Loucy (cell line): ENCODE measurements around the gene NFATC1.

ENCODE experiments used
- EZH2phosphoT487 ChIP-seq: fragments of 200-600 bp; IDR thresholded peaks from 2 replicates; pipeline ENCODE4 v1.6.1; 2018; ENCODE audit warnings: antibody characterized with exemption, mild to moderate bottlenecking, moderate library complexity, borderline replicate concordance
- TF ChIP-seq, protein P1 (sequence below): fragments of 200-600 bp; sonication (generic); conservative IDR thresholded peaks from 2 replicates; pipeline ENCODE4 v1.5.1; 2014; ENCODE audit warnings: mild to moderate bottlenecking, antibody characterized with exemption, low read length

DNA sequence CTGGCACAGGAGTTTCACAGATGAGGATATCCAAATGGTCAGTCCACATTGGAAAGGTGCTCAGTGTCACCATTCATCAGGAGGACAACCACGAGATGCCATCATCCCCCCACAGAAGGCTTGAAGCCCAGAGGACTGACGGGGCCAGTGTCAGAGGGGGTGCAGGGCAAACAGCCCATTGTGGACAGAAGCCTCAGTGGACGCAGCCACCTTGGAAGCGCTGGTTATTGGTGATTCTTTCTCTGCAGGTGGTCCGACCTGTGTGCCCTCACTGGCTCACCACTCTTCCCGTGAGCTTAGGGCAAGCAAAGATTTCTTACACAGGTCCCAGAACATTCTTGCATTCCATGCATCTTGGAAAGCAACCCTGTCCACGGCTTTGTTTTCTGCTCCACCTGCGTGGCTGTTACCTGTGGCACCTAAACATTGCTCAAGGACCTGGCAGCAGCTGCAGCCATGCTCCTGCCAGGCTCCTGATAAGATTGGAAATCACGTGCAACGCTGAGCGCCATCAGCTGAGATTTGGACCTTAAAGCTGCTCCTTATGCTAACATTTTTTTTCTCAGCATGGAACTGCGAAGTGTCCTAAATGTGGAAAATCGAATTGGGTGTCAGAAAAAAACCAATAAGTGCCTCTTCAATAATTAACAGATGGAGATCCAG, 172.9 kb downstream of the NFATC1 start:
- TF ChIP-seq, protein P1, sequence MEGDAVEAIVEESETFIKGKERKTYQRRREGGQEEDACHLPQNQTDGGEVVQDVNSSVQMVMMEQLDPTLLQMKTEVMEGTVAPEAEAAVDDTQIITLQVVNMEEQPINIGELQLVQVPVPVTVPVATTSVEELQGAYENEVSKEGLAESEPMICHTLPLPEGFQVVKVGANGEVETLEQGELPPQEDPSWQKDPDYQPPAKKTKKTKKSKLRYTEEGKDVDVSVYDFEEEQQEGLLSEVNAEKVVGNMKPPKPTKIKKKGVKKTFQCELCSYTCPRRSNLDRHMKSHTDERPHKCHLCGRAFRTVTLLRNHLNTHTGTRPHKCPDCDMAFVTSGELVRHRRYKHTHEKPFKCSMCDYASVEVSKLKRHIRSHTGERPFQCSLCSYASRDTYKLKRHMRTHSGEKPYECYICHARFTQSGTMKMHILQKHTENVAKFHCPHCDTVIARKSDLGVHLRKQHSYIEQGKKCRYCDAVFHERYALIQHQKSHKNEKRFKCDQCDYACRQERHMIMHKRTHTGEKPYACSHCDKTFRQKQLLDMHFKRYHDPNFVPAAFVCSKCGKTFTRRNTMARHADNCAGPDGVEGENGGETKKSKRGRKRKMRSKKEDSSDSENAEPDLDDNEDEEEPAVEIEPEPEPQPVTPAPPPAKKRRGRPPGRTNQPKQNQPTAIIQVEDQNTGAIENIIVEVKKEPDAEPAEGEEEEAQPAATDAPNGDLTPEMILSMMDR = no peak
- no peak for TF ChIP-seq EZH2phosphoT487
